IMR-90 (cell line): ENCODE results near the gene FAM161A. TPM values are rescaled to one million over a fixed set of nuclear protein-coding genes. Genes with fewer than 3 reads are reported as not detected.

Experiments used
- ATAC-seq: fragments of 200-7000 bp; cut with Tn5 transposase; 2 replicates; pipeline ENCODE4 v1.9.1; 2020; ENCODE audit warnings: low read depth, mild to moderate bottlenecking, moderate library complexity
- BruUV-seq: library from RNA; stranded (reverse); fragments of 400-500 nt; replicated peaks from 2 replicates; lab custom pipeline; 2021; lab: Mats Ljungman, UMichigan
- CTCF ChIA-PET: fragments of 300-600 bp; formaldehyde crosslinking; extraction: SDS; loops from one replicate; lab custom pipeline; 2021; ENCODE audit warnings: antibody characterized with exemption; lab: Yijun Ruan, JAX
- POLR2A ChIA-PET: fragments of 300-600 bp; sonication (Branson Sonifier 250); formaldehyde crosslinking; loops from one replicate; lab custom pipeline; 2022; ENCODE audit warnings: antibody characterized with exemption; ENCODE audit not compliant: unreplicated experiment; lab: Charles Lee
- DNase-seq: peaks from one replicate; pipeline ENCODE4 v3.0.0; 2013
- H2AFZ ChIP-seq: replicated peaks from 2 replicates; pipeline ENCODE3; 2013; ENCODE audit warnings: low read length, mild to moderate bottlenecking; ENCODE audit not compliant: poor library complexity
- H2AK5ac ChIP-seq: 2 replicates; pipeline ENCODE4 v1.6.1; 2013; ENCODE audit warnings: low read depth, low read length, inconsistent platforms
- H2AK9ac ChIP-seq: replicated peaks from 2 replicates; pipeline ENCODE3; 2013; ENCODE audit warnings: mild to moderate bottlenecking, low read depth, low read length, moderate library complexity; ENCODE audit not compliant: poor library complexity
- H2BK120ac ChIP-seq: 2 replicates; pipeline ENCODE4 v1.6.1; 2013; ENCODE audit warnings: low read depth, low read length, inconsistent platforms
- H2BK15ac ChIP-seq: 3 replicates; pipeline ENCODE4 v1.6.1; 2013; ENCODE audit warnings: low read depth, low read length, inconsistent platforms
- H2BK20ac ChIP-seq: 2 replicates; pipeline ENCODE4 v1.6.1; 2013; ENCODE audit warnings: low read depth, mild to moderate bottlenecking, inconsistent platforms, low read length, moderate library complexity
- H2BK5ac ChIP-seq: 2 replicates; pipeline ENCODE4 v1.6.1; 2013; ENCODE audit warnings: mild to moderate bottlenecking, low read depth, low read length, inconsistent platforms; ENCODE audit not compliant: poor library complexity, severe bottlenecking
- H3K14ac ChIP-seq: replicated peaks from 2 replicates; pipeline ENCODE4 v1.6.1; 2013; ENCODE audit warnings: low read depth, low read length, inconsistent platforms
- H3K18ac ChIP-seq: 2 replicates; pipeline ENCODE4 v1.6.1; 2013; ENCODE audit warnings: low read depth, low read length, control low read depth
- H3K23ac ChIP-seq: 2 replicates; pipeline ENCODE4 v1.6.1; 2013; ENCODE audit warnings: low read depth, low read length, inconsistent platforms
- H3K27ac ChIP-seq: 2 replicates; pipeline ENCODE4 v1.5.1; 2013; ENCODE audit warnings: mild to moderate bottlenecking, control low read depth, low read length; ENCODE audit not compliant: insufficient read depth
- H3K27me3 ChIP-seq: 2 replicates; pipeline ENCODE4 v1.6.1; 2013; ENCODE audit warnings: low read length; ENCODE audit not compliant: control insufficient read depth, insufficient read depth
- H3K36me3 ChIP-seq: 2 replicates; pipeline ENCODE4 v1.6.1; 2013; ENCODE audit warnings: low read length, mixed read lengths; ENCODE audit not compliant: control insufficient read depth, insufficient read depth
- H3K4ac ChIP-seq: 2 replicates; pipeline ENCODE4 v1.6.1; 2013; ENCODE audit warnings: low read depth, low read length, inconsistent platforms
- H3K4me1 ChIP-seq: 2 replicates; pipeline ENCODE4 v1.6.1; 2013; ENCODE audit warnings: low read length, mixed read lengths; ENCODE audit not compliant: control insufficient read depth, insufficient read depth
- H3K4me2 ChIP-seq: 2 replicates; pipeline ENCODE4 v1.6.1; 2013; ENCODE audit warnings: low read depth, mild to moderate bottlenecking, control low read depth, low read length, moderate library complexity
- H3K4me3 ChIP-seq: 2 replicates; pipeline ENCODE4 v1.5.1; 2013; ENCODE audit warnings: low read depth, mild to moderate bottlenecking, control low read depth, low read length, moderate library complexity; ENCODE audit not compliant: insufficient read depth
- H3K56ac ChIP-seq: 2 replicates; pipeline ENCODE4 v1.6.1; 2013; ENCODE audit warnings: low read length, inconsistent platforms; ENCODE audit not compliant: insufficient read depth; ENCODE audit errors: extremely low read depth
- H3K79me1 ChIP-seq, 2 experiments: 2 replicates each; pipeline ENCODE4 v1.6.1; 2013; ENCODE audit warnings: low read length in 2 of 2, inconsistent platforms in 1 of 2, low read depth in 1 of 2
- H3K9ac ChIP-seq: 2 replicates; pipeline ENCODE4 v1.6.1; 2013; ENCODE audit warnings: low read depth, low read length, control low read depth
- H3K9me1 ChIP-seq: 2 replicates; pipeline ENCODE4 v1.6.1; 2013; ENCODE audit warnings: low read length, inconsistent platforms; ENCODE audit not compliant: insufficient read depth
- H3K9me3 ChIP-seq: 2 replicates; pipeline ENCODE4 v1.6.1; 2013; ENCODE audit warnings: low read length; ENCODE audit not compliant: control insufficient read depth, insufficient read depth
- H4K20me1 ChIP-seq: 2 replicates; pipeline ENCODE4 v1.6.1; 2013; ENCODE audit warnings: low read length, inconsistent platforms; ENCODE audit not compliant: insufficient read depth
- H4K5ac ChIP-seq: 2 replicates; pipeline ENCODE4 v1.6.1; 2013; ENCODE audit warnings: mild to moderate bottlenecking, low read depth, low read length, control low read depth
- H4K8ac ChIP-seq, 2 experiments: 2 replicates each; pipeline ENCODE4 v1.6.1; 2013; ENCODE audit warnings: low read depth in 2 of 2, low read length in 2 of 2, control low read depth in 1 of 2, inconsistent platforms in 1 of 2
- H4K91ac ChIP-seq: 2 replicates; pipeline ENCODE4 v1.6.1; 2013; ENCODE audit warnings: low read depth, low read length, inconsistent platforms; ENCODE audit not compliant: insufficient read depth
- BHLHE40 ChIP-seq: fragments of 150-350 bp; IDR thresholded peaks from 2 replicates; pipeline ENCODE4 v1.6.1; 2016; ENCODE audit warnings: mild to moderate bottlenecking, low read depth, low read length
- CEBPB ChIP-seq: IDR thresholded peaks from 2 replicates; pipeline ENCODE4 v1.6.1; 2012; ENCODE audit warnings: low read depth, low read length, improper control_type of control experiment
- CHD1 ChIP-seq: IDR thresholded peaks from 2 replicates; pipeline ENCODE4 v1.6.1; 2012; ENCODE audit warnings: low read depth, low read length, improper control_type of control experiment
- CTCF ChIP-seq: conservative IDR thresholded peaks from 2 replicates; pipeline ENCODE4 v1.5.1; 2012; ENCODE audit warnings: mild to moderate bottlenecking, low read depth, low read length, improper control_type of control experiment
- ELK1 ChIP-seq: fragments of 150-350 bp; IDR thresholded peaks from 2 replicates; pipeline ENCODE4 v1.6.1; 2016; ENCODE audit warnings: low read depth, mild to moderate bottlenecking, low read length, moderate library complexity, borderline replicate concordance
- FOS ChIP-seq: fragments of 150-350 bp; IDR thresholded peaks from 2 replicates; pipeline ENCODE4 v1.6.1; 2016; ENCODE audit warnings: low read depth, low read length
- MAFK ChIP-seq: IDR thresholded peaks from 2 replicates; pipeline ENCODE4 v1.6.1; 2012; ENCODE audit warnings: low read depth, low read length, improper control_type of control experiment
- MAZ ChIP-seq: IDR thresholded peaks from 2 replicates; pipeline ENCODE4 v1.6.1; 2012; ENCODE audit warnings: low read depth, mild to moderate bottlenecking, low read length, improper control_type of control experiment, moderate library complexity, borderline replicate concordance
- MXI1 ChIP-seq: IDR thresholded peaks from 2 replicates; pipeline ENCODE4 v1.6.1; 2012; ENCODE audit warnings: low read depth, mild to moderate bottlenecking, low read length, moderate library complexity, borderline replicate concordance
- NFE2L2 ChIP-seq: fragments of 150-350 bp; IDR thresholded peaks from 2 replicates; pipeline ENCODE4 v1.6.1; 2016; ENCODE audit warnings: low read depth, mild to moderate bottlenecking, low read length
- POLR2A ChIP-seq: IDR thresholded peaks from 2 replicates; pipeline ENCODE4 v1.6.1; 2012; ENCODE audit warnings: mild to moderate bottlenecking, low read depth, low read length
- RAD21 ChIP-seq: IDR thresholded peaks from 2 replicates; pipeline ENCODE4 v1.6.1; 2012; ENCODE audit warnings: low read length, improper control_type of control experiment
- RCOR1 ChIP-seq: IDR thresholded peaks from 2 replicates; pipeline ENCODE4 v1.6.1; 2012; ENCODE audit warnings: mild to moderate bottlenecking, low read length, improper control_type of control experiment; ENCODE audit not compliant: insufficient replicate concordance
- RFX5 ChIP-seq: IDR thresholded peaks from 2 replicates; pipeline ENCODE4 v1.8.0; 2012; ENCODE audit warnings: low read depth, mild to moderate bottlenecking, low read length, moderate library complexity
- SMC3 ChIP-seq: fragments of 150-350 bp; IDR thresholded peaks from 2 replicates; pipeline ENCODE4 v1.6.1; 2016; ENCODE audit warnings: low read depth, mild to moderate bottlenecking, antibody characterized with exemption, low read length, moderate library complexity
- USF2 ChIP-seq: fragments of 150-350 bp; IDR thresholded peaks from 2 replicates; pipeline ENCODE4 v1.6.1; 2017; ENCODE audit warnings: mild to moderate bottlenecking, antibody characterized with exemption, low read length, low read depth
- WGBS, 2 experiments: methylation state at CpG; one replicate each; pipeline versions ENCODE4 v1.1.5 to v1.1.7; 2013; ENCODE audit warnings: missing lambda C conversion rate in 2 of 2; ENCODE audit not compliant: insufficient read length in 1 of 2; ENCODE audit errors: extremely low coverage in 2 of 2; 5-methylcytosine and 5-hydroxymethylcytosine counted together
- dilution Hi-C: fragments of 300-500 bp; cut with HindIII; formaldehyde crosslinking; loops from one replicate; pipeline ENCODE4 v1.14.3; 2018; ENCODE audit warnings: low sequenced_read_pairs; ENCODE audit not compliant: unreplicated experiment
- in situ Hi-C: fragments of 300-500 bp; cut with MboI; formaldehyde crosslinking; loops from 3 replicates; pipeline ENCODE4 v1.14.3; 2019; ENCODE audit warnings: low sequenced_read_pairs, inconsistent platforms, mixed read lengths
- intact Hi-C: fragments of 100-400 bp; cut with micrococcal nuclease; formaldehyde crosslinking; loops from 2 replicates; pipeline ENCODE4 v1.10.0; 2022
- polyA plus RNA-seq, 3 experiments: library from polyadenylated mRNA; depleted of rRNA; stranded (reverse); fragments of >200 nt; gene quantifications; 2 replicates each; pipeline ENCODE4 v1.2.3, GENCODE V29; 2012; ENCODE audit warnings: low replicate concordance in 1 of 3
- total RNA-seq: library from RNA; depleted of rRNA; stranded (reverse); fragments of >200 nt; gene quantifications from 2 replicates; pipeline ENCODE4 v1.2.3, GENCODE V29; 2012

The FAM161A gene
- total and polyA plus RNA-seq, 2 of the 4 experiments (the other 2 are of a cell fraction), result 0.80 to 1.3 TPM

GRCh38 chr2:61822255-61822654 lies 31.6 kb downstream of the FAM161A start:
- H4K8ac ChIP-seq, result no peak overlapping the region
- no peaks in the 10 kb centered on the region for H3K36me3 ChIP-seq
- intact Hi-C loops (no loop called here), dilution Hi-C loops (no loop called here), in situ Hi-C loops (no loop called here)
- H2AK5ac ChIP-seq, result no peak overlapping the region
- H3K79me1 ChIP-seq, result no peaks in the 10 kb centered on the region
- H3K9me3 ChIP-seq, result no peaks in the 10 kb centered on the region
- H2BK20ac ChIP-seq, result no peak overlapping the region
- H3K4me3 ChIP-seq, result no peak overlapping the region
- H4K5ac ChIP-seq, result no peak overlapping the region
- H3K18ac ChIP-seq, result no peak overlapping the region
- TF ChIP-seq RCOR1, result no peak
- no peak for TF ChIP-seq RFX5
- no peak for TF ChIP-seq BHLHE40
- TF ChIP-seq MXI1, result no peak
- TF ChIP-seq RAD21, result no peak
- no peak for TF ChIP-seq USF2
- no peak for TF ChIP-seq POLR2A
- TF ChIP-seq MAZ, result no peak
- TF ChIP-seq FOS, result no peak
- TF ChIP-seq ELK1, result no peak
- no peak for TF ChIP-seq CHD1
- TF ChIP-seq MAFK, result no peak
- TF ChIP-seq CTCF, result no peak
- no peak for TF ChIP-seq NFE2L2
- no peak for TF ChIP-seq CEBPB
- TF ChIP-seq SMC3, result no peak
- no peak for DNase-seq
- H2AK9ac ChIP-seq, result no peak overlapping the region
- H3K9me1 ChIP-seq, result no peaks in the 10 kb centered on the region
- H3K27ac ChIP-seq, result no peak overlapping the region
- WGBS, 2 experiments, result no CpG with 5 or more reads among the region's 2 CpGs
- H3K4me1 ChIP-seq, result no peaks in the 10 kb centered on the region
- H3K56ac ChIP-seq, result no peak overlapping the region
- H3K23ac ChIP-seq, result no peak overlapping the region
- ChIA-PET CTCF (no interaction called here), POLR2A (no interaction called here)
- BruUV-seq, result no TSS peak
- H3K9ac ChIP-seq, result no peak overlapping the region
- ATAC-seq, result no peak
- H3K14ac ChIP-seq, result no peak overlapping the region
- no peak overlapping the region for H3K4ac ChIP-seq
- no peak overlapping the region for H2AFZ ChIP-seq
- no peak overlapping the region for H3K4me2 ChIP-seq
- no peaks in the 10 kb centered on the region; the same call in 1 of the 2 replicates for H3K27me3 ChIP-seq
- no peak overlapping the region for H2BK120ac ChIP-seq
- H4K20me1 ChIP-seq, result no peaks in the 10 kb centered on the region
- H2BK15ac ChIP-seq, result no peak overlapping the region
- no peak overlapping the region for H4K91ac ChIP-seq
- H2BK5ac ChIP-seq, result no peak overlapping the region
